ENCODE results near the gene CCDC17.

DNA sequence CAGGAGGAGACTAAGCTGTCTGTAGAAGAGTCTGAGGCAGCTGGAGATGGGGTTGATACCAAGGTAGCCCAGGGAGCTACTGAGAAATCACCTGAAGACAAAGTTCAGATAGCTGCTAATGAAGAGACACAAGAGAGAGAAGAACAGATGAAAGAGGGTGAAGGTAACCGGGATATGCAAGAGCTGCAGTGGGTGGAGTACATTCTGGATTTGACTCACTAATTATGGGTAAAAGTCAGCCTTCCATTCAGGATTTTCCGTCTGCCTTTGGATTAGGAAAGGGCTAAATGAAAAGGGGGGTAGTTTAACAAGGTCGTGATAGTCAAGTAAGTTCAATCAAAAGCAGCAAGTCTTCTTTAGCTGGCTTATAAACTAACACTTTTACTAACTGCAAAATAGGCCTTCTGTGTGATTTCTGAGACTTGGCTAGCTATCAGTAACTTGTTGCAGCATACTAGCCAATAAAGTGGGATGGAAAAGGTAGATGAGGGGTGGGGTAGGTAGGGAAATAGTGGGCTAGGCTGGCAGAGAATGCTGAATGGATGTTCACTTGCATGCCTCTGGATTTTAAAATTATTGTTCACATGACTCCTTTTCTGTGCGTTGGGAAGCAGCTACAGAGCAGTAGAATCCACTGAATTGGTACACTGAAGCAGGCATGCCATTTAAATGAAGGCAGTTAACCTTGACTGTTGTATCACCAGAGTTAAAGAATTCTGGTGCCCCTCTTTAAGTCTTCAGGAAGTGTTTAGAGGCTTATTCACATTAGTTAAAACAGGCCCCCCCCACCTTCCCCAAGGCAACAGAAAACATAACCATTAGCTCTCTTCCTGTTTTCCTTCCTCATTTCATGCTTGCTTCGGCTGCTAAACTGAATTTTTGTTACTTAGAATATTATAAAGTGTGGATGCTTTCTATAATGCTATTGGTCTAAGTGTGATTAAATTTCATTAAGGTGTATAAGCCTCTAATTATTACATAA is 15.4 kb downstream of the CCDC17 start:
- TF ChIP-seq, protein P1, sequence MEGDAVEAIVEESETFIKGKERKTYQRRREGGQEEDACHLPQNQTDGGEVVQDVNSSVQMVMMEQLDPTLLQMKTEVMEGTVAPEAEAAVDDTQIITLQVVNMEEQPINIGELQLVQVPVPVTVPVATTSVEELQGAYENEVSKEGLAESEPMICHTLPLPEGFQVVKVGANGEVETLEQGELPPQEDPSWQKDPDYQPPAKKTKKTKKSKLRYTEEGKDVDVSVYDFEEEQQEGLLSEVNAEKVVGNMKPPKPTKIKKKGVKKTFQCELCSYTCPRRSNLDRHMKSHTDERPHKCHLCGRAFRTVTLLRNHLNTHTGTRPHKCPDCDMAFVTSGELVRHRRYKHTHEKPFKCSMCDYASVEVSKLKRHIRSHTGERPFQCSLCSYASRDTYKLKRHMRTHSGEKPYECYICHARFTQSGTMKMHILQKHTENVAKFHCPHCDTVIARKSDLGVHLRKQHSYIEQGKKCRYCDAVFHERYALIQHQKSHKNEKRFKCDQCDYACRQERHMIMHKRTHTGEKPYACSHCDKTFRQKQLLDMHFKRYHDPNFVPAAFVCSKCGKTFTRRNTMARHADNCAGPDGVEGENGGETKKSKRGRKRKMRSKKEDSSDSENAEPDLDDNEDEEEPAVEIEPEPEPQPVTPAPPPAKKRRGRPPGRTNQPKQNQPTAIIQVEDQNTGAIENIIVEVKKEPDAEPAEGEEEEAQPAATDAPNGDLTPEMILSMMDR (conservative IDR thresholded peaks at IDR 0.05), result no peak
- TF ChIP-seq EZH2 (IDR thresholded peaks at IDR 0.05; ENCODE audit: low read depth), result no peak
